Renal cortex interstitium (tissue), 15 donors: Measurements from ENCODE around the gene SPATA31A5. TPM values are rescaled to one million over a fixed set of nuclear protein-coding genes. Genes with fewer than 3 reads are reported as not detected.
"Not testable (repeated sequence)": the region's sequence is repeated elsewhere in the genome, so short reads cannot be mapped to it uniquely, and the experiment has no call there.

ENCODE experiments used
- DNase-seq, 11 donors: peaks; one replicate each; pipeline ENCODE4 v3.0.0-alpha.2; 2013; ENCODE audit warnings: low read depth in 9 of 11, low spot score in 4 of 11; ENCODE audit errors: extremely low read depth in 1 of 11
- long read RNA-seq, 16 experiments: transcript quantifications; one replicate each; lab custom pipeline, GENCODE V29; 2026
- polyA plus RNA-seq, 3 donors: library from polyadenylated mRNA; unstranded; fragments of 120-200 nt; gene quantifications; one replicate each; pipeline ENCODE4 v1.2.1, GENCODE V29; 2013; ENCODE audit not compliant: insufficient read length in 3 of 3

SPATA31A5 gene
- polyA plus RNA-seq: not detected
- long read RNA-seq, donor 1: 0 reads
- long read RNA-seq, donor 2: 0 reads
- long read RNA-seq, donor 3: 0 reads
- long read RNA-seq, donor 4: 0 reads
- long read RNA-seq, donor 5: 0 reads
- long read RNA-seq, donor 6: 0 reads
- long read RNA-seq, donor 7: 0 reads
- long read RNA-seq, donor 8: 0 reads
- long read RNA-seq, donor 9: 0 reads
- long read RNA-seq, donor 10: 0 reads
- long read RNA-seq, donor 11: 0 reads
- long read RNA-seq, donor 12: 0 reads
- long read RNA-seq, donor 13: 0 reads
- long read RNA-seq, donor 14: 0 reads
- long read RNA-seq, donor 15: 0 reads
- long read RNA-seq, donor 16: 0 reads

DNA sequence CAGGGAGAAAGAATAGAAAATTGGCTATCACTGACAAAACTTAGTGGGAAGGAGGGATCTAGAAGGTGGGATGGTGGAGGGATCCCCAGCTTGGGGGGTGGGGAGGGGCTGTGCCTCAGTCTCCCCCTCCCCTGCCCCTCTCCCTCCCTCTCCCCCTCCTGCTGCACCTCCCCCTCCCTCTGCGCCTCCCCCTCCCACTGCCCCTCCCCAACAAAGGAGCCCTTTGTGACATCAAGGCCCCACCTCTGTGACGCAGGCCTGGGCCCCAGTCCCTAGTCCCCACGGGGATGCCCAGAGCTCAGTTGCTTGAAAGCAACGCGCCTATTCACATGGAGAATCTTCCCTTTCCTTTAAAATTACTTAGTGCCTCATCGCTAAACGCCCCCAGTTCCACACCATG is at the start of gene SPATA31A5:
SPATA31A5 (plus strand) TSS at position 301 of the 400 bp plus-strand sequence; CDS start at position 330, 29 bp downstream.
- DNase-seq: not testable (repeated sequence)

DNA sequence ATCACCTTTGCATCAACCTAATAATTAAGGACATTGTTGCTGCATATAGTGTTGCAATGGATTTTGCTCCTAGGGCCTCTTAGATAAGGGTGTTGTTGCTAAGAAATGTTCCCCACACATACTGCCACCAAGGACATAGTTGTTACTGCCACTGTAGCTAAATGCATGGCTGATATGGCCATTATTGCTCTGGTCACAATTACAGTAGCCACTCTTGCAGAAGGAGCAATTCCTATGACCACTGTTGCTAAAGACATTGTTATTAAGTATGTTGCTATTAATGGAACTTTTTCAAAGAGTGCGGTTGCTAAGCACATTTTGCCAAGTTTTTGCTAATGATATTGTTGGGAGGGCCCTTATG is 48.8 kb downstream of the SPATA31A5 start:
- not testable (repeated sequence) for DNase-seq

DNA sequence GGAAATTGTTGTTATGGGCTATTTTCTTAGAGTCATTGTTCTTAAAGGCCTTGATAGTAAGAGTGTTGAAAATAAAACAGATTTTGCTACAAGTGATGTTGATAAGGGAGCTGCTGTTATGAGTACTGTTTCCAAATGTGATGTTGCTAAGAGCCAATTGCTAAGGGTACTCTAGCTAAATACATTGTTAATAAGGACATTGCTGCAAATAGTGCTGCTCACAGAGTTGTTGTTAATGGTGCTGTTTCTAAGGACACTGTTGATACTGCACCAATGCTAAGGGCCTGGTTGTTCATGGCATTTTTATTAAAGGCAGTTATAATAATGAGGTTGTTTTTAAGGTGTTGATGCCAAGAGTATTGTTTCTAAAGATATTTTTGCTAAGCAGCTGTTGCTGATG is 52.2 kb downstream of the SPATA31A5 start:
- DNase-seq: not testable (repeated sequence)
